NCI-H128 (cell line): ENCODE data around the gene RELT.

Experiments
- DNase-seq: peaks from one replicate; lab custom pipeline; 2025; ENCODE audit not compliant: unreplicated experiment; lab: John Stamatoyannopoulos, UW

The RELT gene

GRCh38 chr11:73346186-73346935, 29.8 kb upstream of the RELT start:
- DNase-seq = no peak

GRCh38 chr11:73347067-73347466, 29.1 kb upstream of the RELT start:
- DNase-seq = no peak

- no peak for DNase-seq
Measured at GRCh38 chr11:73348838-73349237, 27.4 kb upstream of the RELT start.

GRCh38 chr11:73349633-73350032, 26.6 kb upstream of the RELT start:
- DNase-seq = no peak

GRCh38 chr11:73350908-73351636, 25.1 kb upstream of the RELT start:
- DNase-seq = peak; percentile 17

- no peak for DNase-seq
Measured at GRCh38 chr11:73353422-73353821, 22.8 kb upstream of the RELT start.

- DNase-seq = no peak
Measured at GRCh38 chr11:73355109-73355508, 21.1 kb upstream of the RELT start.

- DNase-seq = no peak
Measured at GRCh38 chr11:73356979-73357860, 19.0 kb upstream of the RELT start.

- no peak for DNase-seq
Measured at GRCh38 chr11:73358071-73358470, 18.1 kb upstream of the RELT start.

- no peak for DNase-seq
Measured at GRCh38 chr11:73359341-73359740, 16.9 kb upstream of the RELT start.

- DNase-seq = no peak
Measured at GRCh38 chr11:73359930-73360742, 16.1 kb upstream of the RELT start.

- no peak for DNase-seq
Measured at GRCh38 chr11:73360743-73361369, 15.3 kb upstream of the RELT start.

GRCh38 chr11:73361953-73362776, 14.0 kb upstream of the RELT start:
- DNase-seq = no peak

GRCh38 chr11:73363147-73363546, 13.1 kb upstream of the RELT start:
- DNase-seq = no peak

GRCh38 chr11:73365352-73366264, 10.6 kb upstream of the RELT start:
- no peak for DNase-seq

GRCh38 chr11:73366265-73366610, 10.0 kb upstream of the RELT start:
- DNase-seq = no peak

GRCh38 chr11:73366953-73367352, 9.2 kb upstream of the RELT start:
- DNase-seq = no peak

- DNase-seq = no peak
Measured at GRCh38 chr11:73367482-73368024, 8.6 kb upstream of the RELT start.
